Stimulated activated memory B cell treated with anti-CD40 and anti-IgM and Interleukin-4, amounts not matched to agents 10 μg/mL and 1 μg/mL and 100 μg/mL, for 72 hours (primary cell): ENCODE results near the gene MYCBP2.
"Not testable (repeated sequence)": the region's sequence is repeated elsewhere in the genome, so short reads cannot be mapped to it uniquely, and the experiment has no call there.

Source experiments
- ATAC-seq: fragments of 150-1000 bp; cut with Tn5 transposase; 2 replicates; pipeline ENCODE4 v1.10.0; 2021
- H3K27ac Mint-ChIP-seq: one replicate; pipeline ENCODE4 v1.8.0; 2022; ENCODE audit warnings: mild to moderate bottlenecking, mixed read lengths
- H3K27me3 Mint-ChIP-seq: one replicate; pipeline ENCODE4 v1.8.0; 2022; ENCODE audit warnings: mixed read lengths
- H3K36me3 Mint-ChIP-seq: one replicate; pipeline ENCODE4 v1.8.0; 2022; ENCODE audit warnings: mixed read lengths
- H3K4me1 Mint-ChIP-seq: one replicate; pipeline ENCODE4 v1.8.0; 2022; ENCODE audit warnings: mixed read lengths
- H3K4me3 Mint-ChIP-seq: one replicate; pipeline ENCODE4 v1.8.0; 2022; ENCODE audit warnings: mild to moderate bottlenecking, moderate library complexity, mixed read lengths
- H3K9me3 Mint-ChIP-seq: one replicate; pipeline ENCODE4 v1.8.0; 2022; ENCODE audit warnings: mixed read lengths

MYCBP2 gene

DNA sequence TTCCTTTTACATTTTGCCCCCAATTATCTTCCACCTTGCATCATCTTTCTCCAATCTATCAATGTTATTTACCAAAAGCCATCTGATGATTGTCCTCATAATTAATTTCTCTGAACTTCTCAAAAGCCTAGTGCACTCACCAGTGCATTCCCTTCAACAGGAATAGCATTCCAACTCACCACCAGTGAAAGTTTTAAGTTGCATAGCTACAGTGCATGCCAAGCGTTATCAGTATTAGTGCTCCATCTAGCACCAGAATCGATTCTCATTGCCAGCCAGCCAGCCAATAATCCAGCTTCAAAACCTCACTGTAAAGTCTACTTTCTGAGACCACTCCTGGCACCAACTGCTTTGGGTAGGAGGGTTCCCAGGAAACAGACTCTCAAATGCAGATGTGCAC lies 7.4 kb downstream of the MYCBP2 start:
- no peak for ATAC-seq
- no peaks in the 10 kb centered on the region for H3K9me3 Mint-ChIP-seq
- H3K4me1 Mint-ChIP-seq = peaks cover 92% of the 10 kb centered on the region
- H3K4me3 Mint-ChIP-seq = no peak overlapping the region
- peaks cover 6% of the 10 kb centered on the region for H3K36me3 Mint-ChIP-seq
- no peaks in the 10 kb centered on the region for H3K27me3 Mint-ChIP-seq
- H3K27ac Mint-ChIP-seq = peak overlapping the region; percentile 33

DNA sequence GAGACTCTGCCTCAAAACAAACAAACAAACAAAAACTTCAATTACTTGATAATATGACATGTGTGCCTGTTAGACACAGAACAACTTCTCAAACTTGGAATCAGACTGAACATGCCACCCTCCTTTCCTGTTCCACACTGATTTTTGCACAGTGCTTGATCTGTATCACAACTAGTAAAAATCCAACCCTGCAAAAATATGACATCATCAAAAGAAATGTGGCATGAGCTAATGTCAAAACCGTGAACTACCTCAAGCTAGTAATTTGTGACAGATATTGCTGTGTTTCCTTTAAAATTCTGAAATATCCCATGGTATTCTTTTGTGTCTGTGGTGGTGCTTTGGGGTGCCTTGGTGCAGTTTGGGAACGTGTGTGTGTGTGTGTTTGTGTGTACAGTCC lies 8.2 kb downstream of the MYCBP2 start:
- no peak overlapping the region for H3K4me3 Mint-ChIP-seq
- peaks cover 92% of the 10 kb centered on the region for H3K4me1 Mint-ChIP-seq
- peak overlapping the region; percentile 33 for H3K27ac Mint-ChIP-seq
- peaks cover 2% of the 10 kb centered on the region for H3K36me3 Mint-ChIP-seq
- H3K9me3 Mint-ChIP-seq = no peaks in the 10 kb centered on the region
- H3K27me3 Mint-ChIP-seq = no peaks in the 10 kb centered on the region
- no peak for ATAC-seq

DNA sequence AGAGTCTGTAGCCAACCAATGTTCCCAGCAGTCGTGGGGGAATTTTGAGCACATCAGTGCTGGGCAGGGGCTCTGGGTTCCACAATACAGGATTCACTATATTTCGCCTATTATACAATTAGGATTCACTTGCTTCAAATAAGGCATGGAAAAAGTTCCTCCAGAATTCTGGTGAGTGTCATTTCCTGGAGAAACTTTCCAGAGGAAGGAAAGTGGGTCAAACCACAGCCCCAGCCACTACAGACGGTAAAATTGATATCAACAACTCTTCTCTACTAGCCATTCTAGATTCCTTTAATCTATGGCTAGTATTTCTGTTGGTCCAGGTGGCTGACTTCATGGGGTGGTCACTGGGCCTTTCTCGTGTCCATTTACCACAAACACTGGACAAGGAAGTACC lies 10.5 kb downstream of the MYCBP2 start:
- no peaks in the 10 kb centered on the region for H3K27me3 Mint-ChIP-seq
- H3K4me1 Mint-ChIP-seq = peaks cover 91% of the 10 kb centered on the region
- ATAC-seq = no peak
- H3K4me3 Mint-ChIP-seq = no peak overlapping the region
- H3K27ac Mint-ChIP-seq = no peak overlapping the region
- H3K9me3 Mint-ChIP-seq = no peaks in the 10 kb centered on the region
- H3K36me3 Mint-ChIP-seq = no peaks in the 10 kb centered on the region

DNA sequence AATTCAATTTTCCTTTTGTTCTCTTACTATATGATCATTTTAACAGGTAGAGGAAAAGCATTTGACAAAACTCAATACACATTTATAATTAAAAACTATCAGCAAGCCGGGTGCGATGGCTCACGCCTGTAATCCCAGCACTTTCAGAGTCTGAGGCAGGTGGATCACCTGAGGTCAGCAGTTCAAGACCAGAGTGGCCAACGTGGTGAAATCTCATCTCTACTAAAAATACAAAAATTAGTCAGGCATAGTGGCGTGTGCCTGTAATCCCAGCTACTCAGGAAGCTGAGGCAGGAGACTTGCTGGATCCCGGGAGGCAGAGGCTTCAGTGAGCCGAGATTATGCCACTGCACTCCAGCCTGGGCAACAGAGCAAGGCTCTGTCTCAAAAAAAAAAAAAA lies 11.4 kb downstream of the MYCBP2 start:
- H3K4me3 Mint-ChIP-seq, H3K36me3 Mint-ChIP-seq, H3K27me3 Mint-ChIP-seq, H3K27ac Mint-ChIP-seq, ATAC-seq, H3K9me3 Mint-ChIP-seq: not testable (repeated sequence)
- peaks cover 93% of the 10 kb centered on the region for H3K4me1 Mint-ChIP-seq

DNA sequence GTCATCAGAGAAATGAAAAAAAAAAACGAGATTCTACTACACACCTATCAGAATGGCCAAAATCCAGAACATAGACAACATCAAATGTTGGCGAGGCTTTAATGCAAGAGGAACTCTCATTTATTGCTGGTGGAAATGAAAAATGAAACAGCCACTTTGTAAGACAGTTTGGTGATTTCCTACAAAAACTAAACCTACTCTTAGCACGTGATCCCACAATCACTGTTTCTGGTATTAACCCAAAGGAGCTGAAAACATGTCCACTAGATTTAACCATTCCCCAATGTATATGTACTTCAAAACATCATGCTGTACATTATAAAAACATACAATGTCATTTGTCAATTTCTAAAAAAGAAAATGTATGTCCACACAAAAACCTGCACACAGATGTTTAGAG lies 13.0 kb downstream of the MYCBP2 start:
- H3K36me3 Mint-ChIP-seq = no peaks in the 10 kb centered on the region
- no peaks in the 10 kb centered on the region for H3K27me3 Mint-ChIP-seq
- H3K4me1 Mint-ChIP-seq = peaks cover 93% of the 10 kb centered on the region
- no peak for ATAC-seq
- peak overlapping the region; percentile 1 for H3K4me3 Mint-ChIP-seq
- peak overlapping the region; percentile 11 for H3K27ac Mint-ChIP-seq
- no peaks in the 10 kb centered on the region for H3K9me3 Mint-ChIP-seq

DNA sequence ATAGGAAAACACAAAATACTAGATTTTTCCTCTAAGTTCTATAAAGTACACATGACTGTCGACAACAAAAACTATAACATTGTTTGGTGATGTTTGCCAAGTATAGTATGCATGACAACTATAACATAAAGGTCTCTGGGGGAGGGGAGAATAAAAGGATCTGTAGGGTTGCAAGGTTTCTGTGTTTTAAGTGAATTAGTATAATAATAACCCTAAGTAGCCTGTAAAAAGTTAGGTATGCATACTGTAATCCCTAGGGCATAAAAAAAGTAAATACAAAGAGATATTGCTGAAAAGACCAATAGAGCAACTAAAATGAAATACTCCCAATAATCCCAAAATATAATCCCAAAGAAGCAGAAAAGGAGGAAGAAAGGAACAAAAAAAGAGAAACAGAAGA lies 14.6 kb downstream of the MYCBP2 start:
- H3K27ac Mint-ChIP-seq = no peak overlapping the region
- no peaks in the 10 kb centered on the region for H3K27me3 Mint-ChIP-seq
- H3K36me3 Mint-ChIP-seq = no peaks in the 10 kb centered on the region
- ATAC-seq = no peak
- peaks cover 97% of the 10 kb centered on the region for H3K4me1 Mint-ChIP-seq
- H3K4me3 Mint-ChIP-seq = no peak overlapping the region
- peaks cover 3% of the 10 kb centered on the region for H3K9me3 Mint-ChIP-seq

DNA sequence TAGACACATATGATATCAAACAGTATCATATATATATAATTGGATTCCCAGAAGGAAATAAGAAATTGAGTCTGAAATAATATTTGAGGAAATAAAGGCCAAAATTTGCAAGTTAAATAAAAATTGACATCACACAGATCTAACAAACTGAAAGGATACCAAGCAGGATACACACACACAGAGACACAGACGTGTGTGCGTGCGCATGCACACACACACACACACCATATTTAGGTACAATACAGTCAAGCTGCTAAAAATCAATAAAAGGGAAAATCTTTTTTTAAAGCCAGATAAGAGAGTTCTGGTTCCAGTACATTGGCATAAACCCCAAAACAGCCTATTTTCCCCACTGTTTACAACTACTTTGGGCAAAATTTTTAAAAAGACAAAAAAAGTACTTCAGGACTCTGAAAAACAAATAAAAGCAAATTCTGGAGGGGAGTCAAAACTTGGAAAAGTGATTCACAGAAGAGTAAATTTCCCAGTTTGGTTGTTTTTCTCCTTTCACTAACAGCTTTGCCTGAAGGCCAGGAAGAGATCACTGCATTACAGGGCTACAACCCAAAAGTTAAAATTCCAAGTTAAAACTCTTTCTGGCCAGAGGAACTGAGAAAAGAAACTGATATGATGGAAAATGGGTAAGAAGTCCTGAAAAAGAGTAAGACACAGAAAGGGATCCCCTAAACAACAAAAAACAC lies 16.2 kb downstream of the MYCBP2 start:
- no peaks in the 10 kb centered on the region for H3K36me3 Mint-ChIP-seq
- H3K27me3 Mint-ChIP-seq = no peaks in the 10 kb centered on the region
- no peak overlapping the region for H3K4me3 Mint-ChIP-seq
- peaks cover 3% of the 10 kb centered on the region for H3K9me3 Mint-ChIP-seq
- H3K27ac Mint-ChIP-seq = peak overlapping the region; percentile 61
- ATAC-seq = no peak
- H3K4me1 Mint-ChIP-seq = peaks cover 95% of the 10 kb centered on the region

DNA sequence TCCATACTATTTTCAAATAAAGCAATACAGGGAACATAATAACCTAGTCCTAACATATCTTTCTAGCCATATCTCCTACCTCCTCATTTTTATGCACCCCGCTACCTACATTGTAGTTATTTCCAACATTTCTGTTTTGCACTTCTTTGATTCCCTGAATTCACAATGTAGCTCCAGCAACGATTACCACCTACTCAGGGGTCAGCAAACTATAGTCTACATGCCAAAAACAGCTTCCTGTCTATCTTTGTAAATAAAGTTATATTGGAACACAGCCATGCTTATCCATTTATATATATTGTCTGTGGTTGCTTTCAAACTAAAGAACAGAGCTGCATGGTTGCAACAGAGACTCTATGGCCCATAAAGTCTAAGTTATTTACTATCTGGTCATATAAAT lies 16.7 kb downstream of the MYCBP2 start:
- H3K27ac Mint-ChIP-seq = peak overlapping the region; percentile 61
- no peaks in the 10 kb centered on the region for H3K27me3 Mint-ChIP-seq
- H3K4me1 Mint-ChIP-seq = peaks cover 97% of the 10 kb centered on the region
- no peak for ATAC-seq
- no peaks in the 10 kb centered on the region for H3K36me3 Mint-ChIP-seq
- peaks cover 3% of the 10 kb centered on the region for H3K9me3 Mint-ChIP-seq
- H3K4me3 Mint-ChIP-seq = no peak overlapping the region

DNA sequence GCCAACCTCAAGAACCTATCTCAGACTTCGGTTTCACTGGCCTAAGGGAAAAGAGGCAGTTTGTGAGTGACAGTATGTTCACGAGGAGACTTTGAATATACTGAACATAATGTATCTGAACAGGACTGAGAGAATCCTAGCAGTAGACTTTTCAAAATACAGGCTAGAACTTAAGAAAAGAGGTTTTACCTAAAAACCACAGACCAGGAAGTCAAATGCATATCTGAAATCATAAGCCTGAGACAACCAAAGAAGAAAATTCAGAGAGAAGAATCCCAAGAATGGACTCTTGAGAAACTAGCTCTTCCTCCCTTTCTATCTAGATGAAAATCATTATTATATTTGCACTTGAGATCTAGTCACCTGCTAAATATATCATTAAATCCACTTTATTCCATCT lies 17.6 kb downstream of the MYCBP2 start:
- no peaks in the 10 kb centered on the region for H3K27me3 Mint-ChIP-seq
- no peak for ATAC-seq
- H3K27ac Mint-ChIP-seq = peak overlapping the region; percentile 61
- no peak overlapping the region for H3K4me3 Mint-ChIP-seq
- peaks cover 4% of the 10 kb centered on the region for H3K9me3 Mint-ChIP-seq
- H3K4me1 Mint-ChIP-seq = peaks cover 94% of the 10 kb centered on the region
- peaks cover 2% of the 10 kb centered on the region for H3K36me3 Mint-ChIP-seq

DNA sequence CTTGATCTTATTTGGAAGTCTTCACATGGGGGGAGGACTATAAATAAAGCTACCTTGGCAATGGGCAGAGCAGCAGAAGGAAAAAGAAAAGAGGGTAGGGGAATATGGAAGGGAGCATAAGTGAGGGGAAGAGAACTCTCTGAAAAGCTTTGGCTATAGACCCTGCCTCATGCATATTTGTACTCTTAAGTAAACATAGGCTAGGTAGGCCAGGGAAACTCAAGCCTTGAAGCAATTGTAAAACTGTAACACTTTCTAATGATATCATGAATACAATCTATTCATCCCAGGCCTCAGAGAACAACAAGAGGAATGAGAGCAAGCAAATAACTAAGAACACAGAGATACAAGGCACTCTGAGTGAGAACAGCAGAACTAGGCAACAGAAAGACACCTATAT lies 20.4 kb downstream of the MYCBP2 start:
- no peak for ATAC-seq
- peaks cover 88% of the 10 kb centered on the region for H3K4me1 Mint-ChIP-seq
- peaks cover 6% of the 10 kb centered on the region for H3K9me3 Mint-ChIP-seq
- no peak overlapping the region for H3K4me3 Mint-ChIP-seq
- peaks cover 12% of the 10 kb centered on the region for H3K36me3 Mint-ChIP-seq
- H3K27me3 Mint-ChIP-seq = no peaks in the 10 kb centered on the region
- H3K27ac Mint-ChIP-seq = peak overlapping the region; percentile 34

DNA sequence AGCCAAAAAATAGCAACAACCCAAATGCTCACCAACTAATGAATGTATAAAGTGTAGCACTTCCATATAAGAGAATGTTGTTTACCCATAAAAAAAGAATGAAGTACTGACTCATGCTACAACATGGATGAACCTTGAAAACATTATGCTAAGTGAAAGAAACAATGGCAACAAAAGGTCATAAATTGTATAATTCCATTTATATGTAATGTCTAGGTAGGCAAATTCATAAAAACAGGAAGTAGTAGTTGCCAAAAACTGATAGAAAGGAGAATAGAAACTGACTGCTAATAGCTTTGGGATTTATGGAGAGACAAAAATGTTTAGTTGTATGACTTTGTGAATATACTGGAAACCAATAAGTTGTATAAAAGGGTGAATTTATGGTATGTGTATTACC lies 21.6 kb downstream of the MYCBP2 start:
- ATAC-seq = peak; percentile 53
- Mint-ChIP-seq H3K27me3 (no peaks in the 10 kb centered on the region), H3K27ac (peak overlapping the region; percentile 70), H3K4me3 (peak overlapping the region; percentile 2), H3K9me3 (peaks cover 6% of the 10 kb centered on the region), H3K36me3 (peaks cover 12% of the 10 kb centered on the region), H3K4me1 (peaks cover 88% of the 10 kb centered on the region)

DNA sequence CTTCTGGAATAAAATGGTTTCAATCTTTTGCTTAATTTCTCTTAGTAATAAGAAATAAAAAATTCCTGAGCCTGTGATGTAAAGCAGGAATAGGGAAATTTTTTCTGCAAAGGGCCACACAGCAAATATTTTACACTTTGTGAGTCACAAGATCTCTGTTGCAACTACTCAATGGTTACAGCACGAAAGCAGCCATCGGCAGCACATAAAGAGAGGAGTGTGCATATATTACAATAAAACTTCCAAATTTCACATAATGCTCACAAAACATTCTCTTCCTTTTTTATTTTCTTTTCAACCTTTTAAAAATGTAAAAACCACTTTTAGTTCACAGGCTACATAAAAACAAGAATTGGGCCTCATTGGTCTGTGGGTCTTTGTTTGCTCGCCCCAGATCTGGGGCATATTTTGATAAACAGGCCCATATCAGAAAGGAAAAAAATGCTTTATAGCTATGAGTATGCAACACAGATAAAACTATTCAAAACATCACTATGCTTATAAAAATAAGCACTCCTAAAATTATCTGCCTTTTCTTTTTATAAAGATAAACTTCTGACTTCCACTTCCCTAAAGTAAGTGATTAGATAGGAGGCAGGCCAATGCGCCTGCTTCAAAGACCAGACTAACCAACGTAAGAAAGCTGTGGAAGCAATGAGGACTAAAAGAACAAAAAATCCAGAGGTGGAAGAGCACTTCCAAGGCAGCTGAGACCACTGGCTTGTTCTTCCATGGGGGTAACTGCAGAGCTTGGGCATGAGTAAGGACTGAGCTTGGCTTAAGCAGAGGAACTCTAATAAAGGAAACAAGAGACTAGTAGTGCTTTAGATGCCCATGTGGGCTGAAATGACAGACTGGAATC lies 26.5 kb downstream of the MYCBP2 start:
- peaks cover 20% of the 10 kb centered on the region for H3K36me3 Mint-ChIP-seq
- peak; percentile 62 for ATAC-seq
- H3K9me3 Mint-ChIP-seq = peaks cover 3% of the 10 kb centered on the region
- H3K27ac Mint-ChIP-seq = peak overlapping the region; percentile 72
- peak overlapping the region; percentile 44 for H3K4me3 Mint-ChIP-seq
- H3K27me3 Mint-ChIP-seq = no peaks in the 10 kb centered on the region
- H3K4me1 Mint-ChIP-seq = peaks cover 73% of the 10 kb centered on the region

DNA sequence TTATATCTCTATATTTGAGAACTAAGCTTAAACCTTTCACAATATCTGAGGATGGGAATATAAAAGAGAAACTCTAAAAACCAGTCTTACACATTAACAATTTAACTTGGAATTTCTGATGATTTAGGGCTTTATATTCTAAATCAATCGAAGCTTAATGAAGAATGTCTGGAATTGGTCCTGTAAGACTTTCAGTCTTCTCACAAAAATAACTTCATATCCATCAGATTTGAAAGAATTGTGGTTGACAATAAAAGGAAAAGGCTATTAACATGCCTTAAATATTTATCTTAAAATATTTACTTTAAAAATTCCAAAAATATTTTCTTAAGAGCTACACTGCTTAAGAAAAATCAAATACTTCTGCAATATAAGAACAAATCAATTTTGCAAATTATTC lies 27.3 kb downstream of the MYCBP2 start:
- H3K4me3 Mint-ChIP-seq = no peak overlapping the region
- peaks cover 3% of the 10 kb centered on the region for H3K9me3 Mint-ChIP-seq
- H3K27me3 Mint-ChIP-seq = no peaks in the 10 kb centered on the region
- H3K27ac Mint-ChIP-seq = no peak overlapping the region
- peaks cover 72% of the 10 kb centered on the region for H3K4me1 Mint-ChIP-seq
- ATAC-seq = no peak
- H3K36me3 Mint-ChIP-seq = peaks cover 28% of the 10 kb centered on the region

DNA sequence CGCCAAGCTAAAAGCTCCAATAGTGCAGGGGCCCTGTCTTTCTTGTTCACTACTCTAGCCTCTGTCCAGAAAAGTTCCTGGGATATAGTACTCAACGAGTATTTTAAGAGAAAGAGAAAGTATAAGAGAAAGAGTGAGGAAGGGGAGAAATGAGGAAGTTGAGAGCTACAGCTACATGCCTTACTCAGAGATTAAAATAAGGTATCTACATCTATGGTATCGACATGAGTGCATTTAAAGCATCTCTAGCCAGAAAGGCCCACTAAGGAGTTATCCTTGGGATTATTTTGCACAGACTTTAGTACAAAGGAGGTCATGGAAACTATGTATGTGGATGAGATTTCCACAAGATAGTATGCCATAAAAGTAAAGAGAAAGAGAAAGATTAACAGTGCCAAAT lies 28.5 kb downstream of the MYCBP2 start:
- Mint-ChIP-seq H3K27me3 (no peaks in the 10 kb centered on the region), H3K4me3 (peak overlapping the region; percentile 76), H3K4me1 (peaks cover 66% of the 10 kb centered on the region), H3K9me3 (no peaks in the 10 kb centered on the region), H3K27ac (peak overlapping the region; percentile 85), H3K36me3 (peaks cover 29% of the 10 kb centered on the region)
- ATAC-seq = peak; percentile 87

DNA sequence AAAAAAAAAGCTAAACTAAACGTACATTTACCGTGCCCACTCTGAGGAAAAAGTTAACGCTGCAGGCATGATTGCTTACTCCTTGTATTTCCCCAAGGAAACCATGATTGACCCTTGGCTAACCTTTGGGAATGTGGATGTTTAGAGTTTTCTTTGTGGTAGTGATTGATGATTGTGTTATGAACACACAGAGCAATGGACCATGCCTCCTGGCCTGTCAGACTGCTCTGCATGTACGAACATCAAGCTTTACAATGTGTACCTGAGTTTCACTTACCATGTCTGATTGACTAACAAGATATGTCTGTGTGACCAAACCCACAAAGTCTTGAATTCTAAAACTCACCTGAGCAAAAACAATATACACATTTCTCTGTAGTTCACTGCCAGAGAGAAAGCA lies 35.1 kb downstream of the MYCBP2 start:
- peak overlapping the region; percentile 67 for H3K27ac Mint-ChIP-seq
- peaks cover 55% of the 10 kb centered on the region for H3K4me1 Mint-ChIP-seq
- H3K4me3 Mint-ChIP-seq = no peak overlapping the region
- H3K36me3 Mint-ChIP-seq = peaks cover 77% of the 10 kb centered on the region
- ATAC-seq = no peak
- H3K27me3 Mint-ChIP-seq = no peaks in the 10 kb centered on the region
- no peaks in the 10 kb centered on the region for H3K9me3 Mint-ChIP-seq

DNA sequence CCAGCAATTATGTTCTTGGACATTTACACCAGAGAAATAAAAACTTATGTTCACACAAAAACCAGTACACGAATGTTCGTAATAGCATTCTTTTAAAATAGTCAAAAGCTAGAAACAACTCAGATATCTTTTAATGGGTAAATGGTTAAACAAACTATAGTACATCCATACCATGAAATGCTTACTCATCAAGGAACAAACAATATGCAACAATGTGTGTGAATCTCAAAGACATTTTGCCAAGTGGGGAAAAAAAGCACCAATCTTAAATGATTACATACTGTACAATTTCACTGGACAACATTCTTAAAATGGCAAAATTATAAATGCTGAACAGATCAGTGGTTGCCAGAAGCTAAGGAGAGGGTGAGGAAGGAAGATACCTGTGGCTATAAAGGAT lies 36.6 kb downstream of the MYCBP2 start:
- H3K36me3 Mint-ChIP-seq = peaks cover 75% of the 10 kb centered on the region

More for the DNA sequence above, 36.6 kb downstream of the MYCBP2 start:
- Mint-ChIP-seq H3K9me3 (no peaks in the 10 kb centered on the region), H3K27me3 (no peaks in the 10 kb centered on the region), H3K27ac (peak overlapping the region; percentile 28), H3K4me1 (peaks cover 44% of the 10 kb centered on the region), H3K4me3 (no peak overlapping the region)
- no peak for ATAC-seq
